ENCODE measurements around the gene IRF3. TPM values are rescaled to one million over a fixed set of nuclear protein-coding genes. Genes with fewer than 3 reads are reported as not detected.

IRF3 gene
- polyA plus RNA-seq, 1 donor (not counting 4 experiments of a cell fraction or from before 2014, with no cell fraction given), result 50.4 TPM

GRCh38 chr19:49696115-49696514 is 30.5 kb upstream of the IRF3 start:
- no peak overlapping the region for H3K4me3 ChIP-seq (ENCODE audit: control insufficient read depth in 2 of 3, extremely low read depth in 1 of 3, insufficient read depth in 2 of 3, low read depth in 1 of 3, low read length in 3 of 3)
- no peaks in the 10 kb centered on the region for H3K36me3 ChIP-seq (ENCODE audit: control insufficient read depth in 2 of 2, extremely low read depth in 1 of 2, insufficient read depth in 2 of 2, low read length in 2 of 2)
- peaks cover 2% of the 10 kb centered on the region for H3K4me1 ChIP-seq (ENCODE audit: control insufficient read depth, extremely low read depth, insufficient read depth, low read length)
- TF ChIP-seq CTCF (optimal IDR thresholded peaks at IDR 0.05 in 1 of 3, IDR thresholded peaks at IDR 0.05 in 1 of 3, conservative IDR thresholded peaks at IDR 0.05 in 1 of 3; ENCODE audit: extremely low read depth in 1 of 3, insufficient read depth in 2 of 3, low read length in 3 of 3), result no peak
- TF ChIP-seq EZH2 (IDR thresholded peaks at IDR 0.05; ENCODE audit: low read length), result no peak
- no peak overlapping the region for H3K27ac ChIP-seq (ENCODE audit: control insufficient read depth, insufficient read depth, low read length)
- H3K27me3 ChIP-seq (ENCODE audit: control insufficient read depth, extremely low read depth, insufficient read depth, low read length), result peaks cover 9% of the 10 kb centered on the region
- FAIRE-seq (no peak), DNase-seq (ENCODE audit: low read depth, low spot score) (no peak)
- H3K4me2 ChIP-seq (ENCODE audit: control insufficient read depth, extremely low read depth, insufficient read depth, low read depth, low read length), result no peak overlapping the region
- no peak overlapping the region for H2AFZ ChIP-seq (ENCODE audit: control insufficient read depth, low read length)
- H3K9me1 ChIP-seq (ENCODE audit: control insufficient read depth, extremely low read depth, insufficient read depth, low read length), result no peaks in the 10 kb centered on the region
- dilution Hi-C loops (cut with MboI; ENCODE audit: extremely low pct_ligation_motif_present, low sequenced_read_pairs), result no loop called here
- no peak overlapping the region for H3K9ac ChIP-seq (ENCODE audit: control insufficient read depth, extremely low read depth, insufficient read depth, low read length)
- no peaks in the 10 kb centered on the region for H4K20me1 ChIP-seq (ENCODE audit: control insufficient read depth, extremely low read depth, insufficient read depth, low read length)
- no peaks in the 10 kb centered on the region for H3K9me3 ChIP-seq (ENCODE audit: control insufficient read depth, low read depth, low read length)
- H3K79me2 ChIP-seq (ENCODE audit: control insufficient read depth, insufficient read depth, low read length), result no peaks in the 10 kb centered on the region

GRCh38 chr19:49692147-49692506 is 26.5 kb upstream of the IRF3 start:
- no peaks in the 10 kb centered on the region for H3K9me1 ChIP-seq (ENCODE audit: control insufficient read depth, extremely low read depth, insufficient read depth, low read length)
- peaks cover 6 to 9% of the 10 kb centered on the region in 2 experiments for H3K36me3 ChIP-seq (ENCODE audit: control insufficient read depth in 2 of 2, extremely low read depth in 1 of 2, insufficient read depth in 2 of 2, low read length in 2 of 2)
- dilution Hi-C loops (cut with MboI; ENCODE audit: extremely low pct_ligation_motif_present, low sequenced_read_pairs), result no loop called here
- H3K4me2 ChIP-seq (ENCODE audit: control insufficient read depth, extremely low read depth, insufficient read depth, low read depth, low read length), result no peak overlapping the region
- H4K20me1 ChIP-seq (ENCODE audit: control insufficient read depth, extremely low read depth, insufficient read depth, low read length), result peaks cover 7% of the 10 kb centered on the region
- H2AFZ ChIP-seq (ENCODE audit: control insufficient read depth, low read length), result no peak overlapping the region
- peaks cover 21% of the 10 kb centered on the region for H3K4me1 ChIP-seq (ENCODE audit: control insufficient read depth, extremely low read depth, insufficient read depth, low read length)
- TF ChIP-seq EZH2 (IDR thresholded peaks at IDR 0.05; ENCODE audit: low read length) (no peak), CTCF (optimal IDR thresholded peaks at IDR 0.05 in 1 of 3, IDR thresholded peaks at IDR 0.05 in 1 of 3, conservative IDR thresholded peaks at IDR 0.05 in 1 of 3; ENCODE audit: extremely low read depth in 1 of 3, insufficient read depth in 2 of 3, low read length in 3 of 3) (no peak)
- H3K9me3 ChIP-seq (ENCODE audit: control insufficient read depth, low read depth, low read length), result no peaks in the 10 kb centered on the region
- H3K27ac ChIP-seq (ENCODE audit: control insufficient read depth, insufficient read depth, low read length), result no peak overlapping the region
- no peaks in the 10 kb centered on the region for H3K27me3 ChIP-seq (ENCODE audit: control insufficient read depth, extremely low read depth, insufficient read depth, low read length)
- no peak overlapping the region for H3K9ac ChIP-seq (ENCODE audit: control insufficient read depth, extremely low read depth, insufficient read depth, low read length)
- no peak for FAIRE-seq
- H3K4me3 ChIP-seq (ENCODE audit: control insufficient read depth in 2 of 3, extremely low read depth in 1 of 3, insufficient read depth in 2 of 3, low read depth in 1 of 3, low read length in 3 of 3), result no peak overlapping the region
- no peak for DNase-seq (ENCODE audit: low read depth, low spot score)
- H3K79me2 ChIP-seq (ENCODE audit: control insufficient read depth, insufficient read depth, low read length), result no peaks in the 10 kb centered on the region

All from keratinocyte (primary cell).